IMR-90 (cell line): ENCODE measurements around the gene PLXDC2. TPM values are rescaled to one million over a fixed set of nuclear protein-coding genes. Genes with fewer than 3 reads are reported as not detected.

Experiments
- ATAC-seq: fragments of 200-7000 bp; cut with Tn5 transposase; 2 replicates; pipeline ENCODE4 v1.9.1; 2020; ENCODE audit warnings: low read depth, mild to moderate bottlenecking, moderate library complexity
- BruUV-seq: library from RNA; stranded (reverse); fragments of 400-500 nt; replicated peaks from 2 replicates; lab custom pipeline; 2021; lab: Mats Ljungman, UMichigan
- CTCF ChIA-PET: fragments of 300-600 bp; formaldehyde crosslinking; extraction: SDS; loops from one replicate; lab custom pipeline; 2021; ENCODE audit warnings: antibody characterized with exemption; lab: Yijun Ruan, JAX
- POLR2A ChIA-PET: fragments of 300-600 bp; sonication (Branson Sonifier 250); formaldehyde crosslinking; loops from one replicate; lab custom pipeline; 2022; ENCODE audit warnings: antibody characterized with exemption; ENCODE audit not compliant: unreplicated experiment; lab: Charles Lee
- DNase-seq: peaks from one replicate; pipeline ENCODE4 v3.0.0; 2013
- H2AFZ ChIP-seq: replicated peaks from 2 replicates; pipeline ENCODE3; 2013; ENCODE audit warnings: low read length, mild to moderate bottlenecking; ENCODE audit not compliant: poor library complexity
- H2AK5ac ChIP-seq: 2 replicates; pipeline ENCODE4 v1.6.1; 2013; ENCODE audit warnings: low read depth, low read length, inconsistent platforms
- H2AK9ac ChIP-seq: replicated peaks from 2 replicates; pipeline ENCODE3; 2013; ENCODE audit warnings: mild to moderate bottlenecking, low read depth, low read length, moderate library complexity; ENCODE audit not compliant: poor library complexity
- H2BK120ac ChIP-seq: 2 replicates; pipeline ENCODE4 v1.6.1; 2013; ENCODE audit warnings: low read depth, low read length, inconsistent platforms
- H2BK15ac ChIP-seq: 3 replicates; pipeline ENCODE4 v1.6.1; 2013; ENCODE audit warnings: low read depth, low read length, inconsistent platforms
- H2BK20ac ChIP-seq: 2 replicates; pipeline ENCODE4 v1.6.1; 2013; ENCODE audit warnings: low read depth, mild to moderate bottlenecking, inconsistent platforms, low read length, moderate library complexity
- H2BK5ac ChIP-seq: 2 replicates; pipeline ENCODE4 v1.6.1; 2013; ENCODE audit warnings: mild to moderate bottlenecking, low read depth, low read length, inconsistent platforms; ENCODE audit not compliant: poor library complexity, severe bottlenecking
- H3K14ac ChIP-seq: replicated peaks from 2 replicates; pipeline ENCODE4 v1.6.1; 2013; ENCODE audit warnings: low read depth, low read length, inconsistent platforms
- H3K18ac ChIP-seq: 2 replicates; pipeline ENCODE4 v1.6.1; 2013; ENCODE audit warnings: low read depth, low read length, control low read depth
- H3K23ac ChIP-seq: 2 replicates; pipeline ENCODE4 v1.6.1; 2013; ENCODE audit warnings: low read depth, low read length, inconsistent platforms
- H3K27ac ChIP-seq: 2 replicates; pipeline ENCODE4 v1.5.1; 2013; ENCODE audit warnings: mild to moderate bottlenecking, control low read depth, low read length; ENCODE audit not compliant: insufficient read depth
- H3K27me3 ChIP-seq: 2 replicates; pipeline ENCODE4 v1.6.1; 2013; ENCODE audit warnings: low read length; ENCODE audit not compliant: control insufficient read depth, insufficient read depth
- H3K36me3 ChIP-seq: 2 replicates; pipeline ENCODE4 v1.6.1; 2013; ENCODE audit warnings: low read length, mixed read lengths; ENCODE audit not compliant: control insufficient read depth, insufficient read depth
- H3K4ac ChIP-seq: 2 replicates; pipeline ENCODE4 v1.6.1; 2013; ENCODE audit warnings: low read depth, low read length, inconsistent platforms
- H3K4me1 ChIP-seq: 2 replicates; pipeline ENCODE4 v1.6.1; 2013; ENCODE audit warnings: low read length, mixed read lengths; ENCODE audit not compliant: control insufficient read depth, insufficient read depth
- H3K4me2 ChIP-seq: 2 replicates; pipeline ENCODE4 v1.6.1; 2013; ENCODE audit warnings: low read depth, mild to moderate bottlenecking, control low read depth, low read length, moderate library complexity
- H3K4me3 ChIP-seq: 2 replicates; pipeline ENCODE4 v1.5.1; 2013; ENCODE audit warnings: low read depth, mild to moderate bottlenecking, control low read depth, low read length, moderate library complexity; ENCODE audit not compliant: insufficient read depth
- H3K56ac ChIP-seq: 2 replicates; pipeline ENCODE4 v1.6.1; 2013; ENCODE audit warnings: low read length, inconsistent platforms; ENCODE audit not compliant: insufficient read depth; ENCODE audit errors: extremely low read depth
- H3K79me1 ChIP-seq, 2 experiments: 2 replicates each; pipeline ENCODE4 v1.6.1; 2013; ENCODE audit warnings: low read length in 2 of 2, inconsistent platforms in 1 of 2, low read depth in 1 of 2
- H3K9ac ChIP-seq: 2 replicates; pipeline ENCODE4 v1.6.1; 2013; ENCODE audit warnings: low read depth, low read length, control low read depth
- H3K9me1 ChIP-seq: 2 replicates; pipeline ENCODE4 v1.6.1; 2013; ENCODE audit warnings: low read length, inconsistent platforms; ENCODE audit not compliant: insufficient read depth
- H3K9me3 ChIP-seq: 2 replicates; pipeline ENCODE4 v1.6.1; 2013; ENCODE audit warnings: low read length; ENCODE audit not compliant: control insufficient read depth, insufficient read depth
- H4K20me1 ChIP-seq: 2 replicates; pipeline ENCODE4 v1.6.1; 2013; ENCODE audit warnings: low read length, inconsistent platforms; ENCODE audit not compliant: insufficient read depth
- H4K5ac ChIP-seq: 2 replicates; pipeline ENCODE4 v1.6.1; 2013; ENCODE audit warnings: mild to moderate bottlenecking, low read depth, low read length, control low read depth
- H4K8ac ChIP-seq, 2 experiments: 2 replicates each; pipeline ENCODE4 v1.6.1; 2013; ENCODE audit warnings: low read depth in 2 of 2, low read length in 2 of 2, control low read depth in 1 of 2, inconsistent platforms in 1 of 2
- H4K91ac ChIP-seq: 2 replicates; pipeline ENCODE4 v1.6.1; 2013; ENCODE audit warnings: low read depth, low read length, inconsistent platforms; ENCODE audit not compliant: insufficient read depth
- BHLHE40 ChIP-seq: fragments of 150-350 bp; IDR thresholded peaks from 2 replicates; pipeline ENCODE4 v1.6.1; 2016; ENCODE audit warnings: mild to moderate bottlenecking, low read depth, low read length
- ELK1 ChIP-seq: fragments of 150-350 bp; IDR thresholded peaks from 2 replicates; pipeline ENCODE4 v1.6.1; 2016; ENCODE audit warnings: low read depth, mild to moderate bottlenecking, low read length, moderate library complexity, borderline replicate concordance
- MXI1 ChIP-seq: IDR thresholded peaks from 2 replicates; pipeline ENCODE4 v1.6.1; 2012; ENCODE audit warnings: low read depth, mild to moderate bottlenecking, low read length, moderate library complexity, borderline replicate concordance
- NFE2L2 ChIP-seq: fragments of 150-350 bp; IDR thresholded peaks from 2 replicates; pipeline ENCODE4 v1.6.1; 2016; ENCODE audit warnings: low read depth, mild to moderate bottlenecking, low read length
- RAD21 ChIP-seq: IDR thresholded peaks from 2 replicates; pipeline ENCODE4 v1.6.1; 2012; ENCODE audit warnings: low read length, improper control_type of control experiment
- RFX5 ChIP-seq: IDR thresholded peaks from 2 replicates; pipeline ENCODE4 v1.8.0; 2012; ENCODE audit warnings: low read depth, mild to moderate bottlenecking, low read length, moderate library complexity
- SMC3 ChIP-seq: fragments of 150-350 bp; IDR thresholded peaks from 2 replicates; pipeline ENCODE4 v1.6.1; 2016; ENCODE audit warnings: low read depth, mild to moderate bottlenecking, antibody characterized with exemption, low read length, moderate library complexity
- WGBS, 2 experiments: methylation state at CpG; one replicate each; pipeline versions ENCODE4 v1.1.5 to v1.1.7; 2013; ENCODE audit warnings: missing lambda C conversion rate in 2 of 2; ENCODE audit not compliant: insufficient read length in 1 of 2; ENCODE audit errors: extremely low coverage in 2 of 2; 5-methylcytosine and 5-hydroxymethylcytosine counted together
- dilution Hi-C: fragments of 300-500 bp; cut with HindIII; formaldehyde crosslinking; loops from one replicate; pipeline ENCODE4 v1.14.3; 2018; ENCODE audit warnings: low sequenced_read_pairs; ENCODE audit not compliant: unreplicated experiment
- in situ Hi-C: fragments of 300-500 bp; cut with MboI; formaldehyde crosslinking; loops from 3 replicates; pipeline ENCODE4 v1.14.3; 2019; ENCODE audit warnings: low sequenced_read_pairs, inconsistent platforms, mixed read lengths
- intact Hi-C: fragments of 100-400 bp; cut with micrococcal nuclease; formaldehyde crosslinking; loops from 2 replicates; pipeline ENCODE4 v1.10.0; 2022
- polyA plus RNA-seq, 3 experiments: library from polyadenylated mRNA; depleted of rRNA; stranded (reverse); fragments of >200 nt; gene quantifications; 2 replicates each; pipeline ENCODE4 v1.2.3, GENCODE V29; 2012; ENCODE audit warnings: low replicate concordance in 1 of 3
- total RNA-seq: library from RNA; depleted of rRNA; stranded (reverse); fragments of >200 nt; gene quantifications from 2 replicates; pipeline ENCODE4 v1.2.3, GENCODE V29; 2012
- TF ChIP-seq, protein P1 (sequence below): fragments of 150-350 bp; IDR thresholded peaks from 2 replicates; pipeline ENCODE4 v1.6.1; 2017; ENCODE audit warnings: mild to moderate bottlenecking, antibody characterized with exemption, low read length, low read depth

PLXDC2 gene
- total and polyA plus RNA-seq, 2 of the 4 experiments (the other 2 are of a cell fraction): 3.2 to 6.1 TPM

- Histone ChIP-seq H3K4me2 (no peak overlapping the region), H4K91ac (no peak overlapping the region), H3K9me3 (no peaks in the 10 kb centered on the region), H4K20me1 (no peaks in the 10 kb centered on the region), H3K23ac (no peak overlapping the region), H3K14ac (no peak overlapping the region), H3K27me3 (no peaks in the 10 kb centered on the region), H3K18ac (no peak overlapping the region), H4K5ac (no peak overlapping the region; the same call in 1 of the 2 replicates), H2BK20ac (no peak overlapping the region), H2BK15ac (no peak overlapping the region), H2AK5ac (no peak overlapping the region), H3K36me3 (no peaks in the 10 kb centered on the region), H4K8ac (no peak overlapping the region), H3K9ac (no peak overlapping the region), H3K4ac (no peak overlapping the region), H2BK120ac (no peak overlapping the region), H3K4me3 (no peak overlapping the region), H3K4me1 (no peaks in the 10 kb centered on the region), H3K9me1 (no peaks in the 10 kb centered on the region), H3K56ac (no peak overlapping the region), H2AK9ac (no peak overlapping the region), H2AFZ (no peak overlapping the region), H2BK5ac (no peak overlapping the region), H3K79me1 (no peaks in the 10 kb centered on the region), H3K27ac (no peak overlapping the region)
- dilution Hi-C loops: no loop called here
- 100% methylated on average over 2 of the region's 7 CpGs; no CpG with 5 or more reads in 1 of the 2 experiments for WGBS, 2 experiments
- in situ Hi-C loops: no loop called here
- ChIA-PET POLR2A (no interaction called here), CTCF (no interaction called here)
- no TSS peak for BruUV-seq
- no peak for ATAC-seq
- intact Hi-C loops: no loop called here
- no peak for TF ChIP-seq BHLHE40
- TF ChIP-seq NFE2L2: no peak
- TF ChIP-seq ELK1: no peak
- TF ChIP-seq RAD21: no peak
- no peak for TF ChIP-seq MXI1
- TF ChIP-seq, protein P1, sequence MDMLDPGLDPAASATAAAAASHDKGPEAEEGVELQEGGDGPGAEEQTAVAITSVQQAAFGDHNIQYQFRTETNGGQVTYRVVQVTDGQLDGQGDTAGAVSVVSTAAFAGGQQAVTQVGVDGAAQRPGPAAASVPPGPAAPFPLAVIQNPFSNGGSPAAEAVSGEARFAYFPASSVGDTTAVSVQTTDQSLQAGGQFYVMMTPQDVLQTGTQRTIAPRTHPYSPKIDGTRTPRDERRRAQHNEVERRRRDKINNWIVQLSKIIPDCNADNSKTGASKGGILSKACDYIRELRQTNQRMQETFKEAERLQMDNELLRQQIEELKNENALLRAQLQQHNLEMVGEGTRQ: no peak
- no peak for TF ChIP-seq SMC3
- no peak for TF ChIP-seq RFX5
- no peak for DNase-seq
Observed at GRCh38 chr10:19961076-19962053, 145.1 kb downstream of the PLXDC2 start.
